ENCODE measurements around the gene THAP11. TPM values are rescaled to one million over a fixed set of nuclear protein-coding genes. Genes with fewer than 3 reads are reported as not detected.

Gene THAP11
- total RNA-seq, 6 experiments from 2014 or later, result 8.9 to 23.9 (median 11.7) TPM

DNA sequence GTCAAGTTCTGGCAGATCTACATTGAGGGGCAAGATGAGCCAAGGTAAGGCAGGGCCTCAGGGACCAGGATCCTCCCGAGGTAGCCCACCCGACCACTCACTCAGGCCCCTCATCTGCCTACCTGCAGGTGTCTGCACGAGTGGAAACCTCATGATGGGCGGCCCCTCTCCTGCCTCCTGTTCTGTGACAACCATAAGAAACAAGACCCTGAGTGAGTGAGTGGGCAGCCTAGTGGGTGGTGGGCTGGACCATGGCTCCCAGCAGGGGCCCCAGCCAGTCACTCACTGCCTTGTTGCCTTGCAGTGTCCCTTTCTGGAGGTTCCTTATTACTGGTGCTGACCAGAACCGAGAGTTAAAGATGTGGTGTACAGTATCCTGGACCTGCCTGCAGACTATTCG lies 36.1 kb downstream of the THAP11 start:
- no peak overlapping the region for H3K27ac ChIP-seq
- WGBS (ENCODE audit: insufficient coverage, low coverage, low lambda C conversion rate, missing lambda C conversion rate), result no CpG with 5 or more reads among the region's 6 CpGs
- no peak overlapping the region for H3K4me3 ChIP-seq
- no peak for DNase-seq
- ATAC-seq, result no peak
- H3K4me1 ChIP-seq, result peaks cover 0 to 22% (median 5%) of the 10 kb centered on the region in 4 donors
- no peaks in the 10 kb centered on the region for H3K27me3 ChIP-seq
- peaks cover 0 to 61% (median 32%) of the 10 kb centered on the region in 4 donors for H3K36me3 ChIP-seq
- no peak for TF ChIP-seq POLR2A (IDR thresholded peaks at IDR 0.05)
- TF ChIP-seq, protein P1, sequence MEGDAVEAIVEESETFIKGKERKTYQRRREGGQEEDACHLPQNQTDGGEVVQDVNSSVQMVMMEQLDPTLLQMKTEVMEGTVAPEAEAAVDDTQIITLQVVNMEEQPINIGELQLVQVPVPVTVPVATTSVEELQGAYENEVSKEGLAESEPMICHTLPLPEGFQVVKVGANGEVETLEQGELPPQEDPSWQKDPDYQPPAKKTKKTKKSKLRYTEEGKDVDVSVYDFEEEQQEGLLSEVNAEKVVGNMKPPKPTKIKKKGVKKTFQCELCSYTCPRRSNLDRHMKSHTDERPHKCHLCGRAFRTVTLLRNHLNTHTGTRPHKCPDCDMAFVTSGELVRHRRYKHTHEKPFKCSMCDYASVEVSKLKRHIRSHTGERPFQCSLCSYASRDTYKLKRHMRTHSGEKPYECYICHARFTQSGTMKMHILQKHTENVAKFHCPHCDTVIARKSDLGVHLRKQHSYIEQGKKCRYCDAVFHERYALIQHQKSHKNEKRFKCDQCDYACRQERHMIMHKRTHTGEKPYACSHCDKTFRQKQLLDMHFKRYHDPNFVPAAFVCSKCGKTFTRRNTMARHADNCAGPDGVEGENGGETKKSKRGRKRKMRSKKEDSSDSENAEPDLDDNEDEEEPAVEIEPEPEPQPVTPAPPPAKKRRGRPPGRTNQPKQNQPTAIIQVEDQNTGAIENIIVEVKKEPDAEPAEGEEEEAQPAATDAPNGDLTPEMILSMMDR (IDR thresholded peaks at IDR 0.05), result no peak
- intact Hi-C loops (cut with DNase I), result no loop called here
- H3K9me3 ChIP-seq, result no peaks in the 10 kb centered on the region

DNA sequence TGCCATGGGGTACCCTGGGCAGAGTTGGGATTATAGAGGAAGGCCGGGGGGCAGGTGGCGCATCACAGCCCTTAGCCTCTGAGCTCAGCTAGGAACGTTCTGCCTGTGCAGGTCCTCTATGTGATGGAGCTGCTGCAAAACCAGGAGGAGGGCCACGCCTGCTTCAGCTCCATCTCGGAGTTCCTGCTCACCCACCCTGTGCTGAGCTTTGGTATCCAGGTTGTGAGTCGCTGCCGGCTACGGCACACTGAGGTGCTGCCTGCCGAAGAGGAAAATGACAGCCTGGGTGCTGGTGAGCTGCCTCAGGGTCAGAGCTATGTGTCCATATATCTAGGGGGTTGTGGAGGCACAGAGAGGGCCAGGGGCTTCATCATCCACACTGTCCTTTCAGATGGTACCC lies 36.7 kb downstream of the THAP11 start:
- intact Hi-C loops (cut with DNase I), result no loop called here
- ATAC-seq, result no peak
- H3K4me1 ChIP-seq, result peaks cover 0 to 18% (median 4%) of the 10 kb centered on the region in 4 donors
- WGBS (ENCODE audit: insufficient coverage, low coverage, low lambda C conversion rate, missing lambda C conversion rate), result no CpG with 5 or more reads among the region's 9 CpGs
- H3K9me3 ChIP-seq, result no peaks in the 10 kb centered on the region
- H3K27me3 ChIP-seq, result no peaks in the 10 kb centered on the region
- H3K4me3 ChIP-seq, result no peak overlapping the region
- H3K36me3 ChIP-seq, result peaks cover 0 to 63% (median 32%) of the 10 kb centered on the region in 4 donors
- TF ChIP-seq, protein P1 (IDR thresholded peaks at IDR 0.05), result no peak
- TF ChIP-seq POLR2A (IDR thresholded peaks at IDR 0.05), result no peak
- no peak for DNase-seq
- H3K27ac ChIP-seq, result no peak overlapping the region

DNA sequence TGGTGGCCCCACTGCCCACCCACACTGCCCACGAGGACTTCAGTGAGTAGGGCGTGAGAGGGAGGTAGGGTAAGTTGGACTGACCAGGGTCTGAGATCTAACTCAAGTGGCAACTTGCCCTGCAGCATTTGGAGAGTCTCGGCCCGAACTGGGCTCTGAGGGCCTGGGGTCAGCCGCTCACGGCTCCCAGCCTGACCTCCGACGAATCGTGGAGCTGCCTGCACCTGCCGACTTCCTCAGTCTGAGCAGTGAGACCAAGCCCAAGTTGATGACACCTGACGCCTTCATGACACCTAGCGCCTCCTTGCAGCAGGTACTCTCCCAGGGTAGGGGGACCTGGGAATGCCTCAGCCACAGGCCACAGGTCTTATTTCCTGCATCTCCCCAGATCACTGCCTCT lies 37.3 kb downstream of the THAP11 start:
- 86% methylated on average over 2 of the region's 12 CpGs for WGBS (ENCODE audit: insufficient coverage, low coverage, low lambda C conversion rate, missing lambda C conversion rate)
- Histone ChIP-seq H3K9me3 (no peaks in the 10 kb centered on the region), H3K27me3 (no peaks in the 10 kb centered on the region), H3K36me3 (peaks cover 3 to 63% (median 32%) of the 10 kb centered on the region in 4 donors), H3K27ac (no peak overlapping the region), H3K4me1 (peaks cover 0 to 18% (median 3%) of the 10 kb centered on the region in 4 donors), H3K4me3 (no peak overlapping the region)
- ATAC-seq (no peak), DNase-seq (no peak)
- TF ChIP-seq, protein P1 (IDR thresholded peaks at IDR 0.05), result no peak
- no peak for TF ChIP-seq POLR2A (IDR thresholded peaks at IDR 0.05)
- intact Hi-C loops (cut with DNase I), result no loop called here

DNA sequence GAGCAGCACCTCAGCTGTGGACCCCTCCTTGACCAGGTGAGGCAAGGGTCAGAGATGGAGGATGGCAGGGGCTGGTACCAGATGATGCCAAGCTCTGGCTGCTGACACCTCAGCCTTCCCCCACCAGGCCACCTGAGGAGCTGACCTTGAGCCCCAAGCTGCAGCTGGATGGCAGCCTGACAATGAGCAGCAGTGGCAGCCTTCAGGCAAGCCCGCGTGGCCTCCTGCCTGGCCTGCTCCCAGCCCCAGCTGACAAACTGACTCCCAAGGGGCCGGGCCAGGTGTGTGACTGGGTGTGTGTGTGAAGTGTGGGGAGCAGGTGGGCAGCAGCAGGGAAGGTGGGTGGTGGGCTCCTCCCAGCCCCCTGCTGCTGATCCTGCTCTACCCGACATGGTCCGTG lies 37.8 kb downstream of the THAP11 start:
- Histone ChIP-seq H3K36me3 (peaks cover 3 to 63% (median 32%) of the 10 kb centered on the region in 4 donors), H3K27me3 (no peaks in the 10 kb centered on the region), H3K4me1 (peaks cover 0 to 18% (median 4%) of the 10 kb centered on the region in 4 donors), H3K4me3 (no peak overlapping the region), H3K9me3 (no peaks in the 10 kb centered on the region), H3K27ac (no peak overlapping the region)
- ATAC-seq (no peak), DNase-seq (no peak)
- 80% methylated on average over 1 of the region's 5 CpGs for WGBS (ENCODE audit: insufficient coverage, low coverage, low lambda C conversion rate, missing lambda C conversion rate)
- intact Hi-C loops (cut with DNase I), result loop anchor here in 1 of 2 donors (5.0 kb wide), 1 partner anchor 47 kb away; no protein-coding TSS in a partner anchor
- TF ChIP-seq, protein P1 (IDR thresholded peaks at IDR 0.05), result no peak
- no peak for TF ChIP-seq POLR2A (IDR thresholded peaks at IDR 0.05)
